HG02763 (cell line): ENCODE results near the gene MCM5.
"Not testable (repeated sequence)": the region's sequence is repeated elsewhere in the genome, so short reads cannot be mapped to it uniquely, and the experiment has no call there.

Experiments
- ATAC-seq: cut with Tn5 transposase; IDR thresholded peaks from one replicate; pipeline ENCODE4 v1.9.1; 2021; ENCODE audit warnings: mild to moderate bottlenecking, moderate library complexity; ENCODE audit not compliant: unreplicated experiment

Gene MCM5

DNA sequence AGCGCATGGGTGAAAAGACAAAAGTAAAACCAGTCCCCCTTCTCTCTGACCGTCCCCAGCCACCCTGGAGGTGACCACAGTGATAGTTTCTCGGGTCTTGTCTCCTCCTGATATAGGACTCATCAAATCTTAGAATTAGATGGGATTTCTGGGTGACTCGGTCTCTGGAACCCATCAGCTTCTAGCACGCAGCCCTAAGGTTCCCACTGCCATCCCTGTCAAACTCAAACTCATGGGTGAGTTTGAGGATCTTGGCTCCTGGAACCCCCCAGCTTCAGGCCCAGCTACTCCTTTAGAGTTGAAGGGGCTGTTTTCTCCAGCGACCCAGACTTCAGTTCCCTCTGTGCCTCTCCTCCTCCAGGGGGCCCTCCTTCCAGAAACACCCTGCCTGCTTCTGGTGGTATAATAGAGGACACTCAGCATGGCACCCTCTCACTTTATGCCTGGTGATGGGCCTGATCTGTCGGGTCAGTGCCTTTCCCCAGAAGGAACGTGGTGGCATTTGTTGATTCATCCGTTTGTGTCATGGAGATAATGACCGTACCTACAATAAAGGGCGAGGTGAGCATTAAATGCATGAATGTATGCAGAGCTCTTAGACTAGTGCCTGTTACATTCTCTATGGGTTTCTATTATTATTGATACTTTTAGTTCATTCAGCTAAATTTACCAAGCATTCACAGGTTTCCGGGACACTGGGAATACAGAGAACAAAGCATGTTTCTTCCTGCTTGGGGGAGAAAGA is 31.7 kb downstream of the MCM5 start:
- ATAC-seq = no peak

DNA sequence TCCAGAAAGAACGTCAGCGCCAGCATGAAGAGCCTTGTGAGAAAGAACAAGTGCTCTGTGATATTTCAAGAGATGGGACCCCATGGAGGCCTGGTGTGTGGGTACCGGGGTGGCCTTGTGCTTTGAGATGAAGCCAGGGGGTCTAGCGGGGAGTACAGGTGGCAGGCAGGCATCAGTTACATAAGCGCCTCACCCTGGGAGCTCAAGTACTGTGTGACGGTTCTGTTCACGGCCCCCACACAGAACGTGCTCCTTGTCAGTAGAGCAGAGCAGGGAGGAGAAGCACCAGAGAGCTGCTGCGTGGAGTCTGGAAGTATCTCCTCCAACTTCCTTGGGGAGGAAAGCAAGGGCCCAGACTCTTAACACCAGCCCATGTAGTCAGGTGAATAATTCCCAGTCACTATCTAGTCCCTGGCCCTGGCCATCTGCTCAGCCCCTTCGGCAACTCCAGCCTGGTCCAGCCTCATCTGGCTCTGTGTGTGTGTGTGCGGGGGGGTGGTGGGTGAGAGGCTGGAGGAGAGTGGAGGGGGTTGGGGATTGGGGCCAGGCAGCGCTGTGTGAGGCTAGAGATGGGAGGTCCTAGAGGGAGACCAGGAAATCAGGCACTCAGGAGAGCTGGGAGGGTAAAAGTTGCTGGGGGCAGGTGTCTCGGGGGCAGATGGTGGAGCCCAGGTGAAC is 32.4 kb downstream of the MCM5 start:
- no peak for ATAC-seq

DNA sequence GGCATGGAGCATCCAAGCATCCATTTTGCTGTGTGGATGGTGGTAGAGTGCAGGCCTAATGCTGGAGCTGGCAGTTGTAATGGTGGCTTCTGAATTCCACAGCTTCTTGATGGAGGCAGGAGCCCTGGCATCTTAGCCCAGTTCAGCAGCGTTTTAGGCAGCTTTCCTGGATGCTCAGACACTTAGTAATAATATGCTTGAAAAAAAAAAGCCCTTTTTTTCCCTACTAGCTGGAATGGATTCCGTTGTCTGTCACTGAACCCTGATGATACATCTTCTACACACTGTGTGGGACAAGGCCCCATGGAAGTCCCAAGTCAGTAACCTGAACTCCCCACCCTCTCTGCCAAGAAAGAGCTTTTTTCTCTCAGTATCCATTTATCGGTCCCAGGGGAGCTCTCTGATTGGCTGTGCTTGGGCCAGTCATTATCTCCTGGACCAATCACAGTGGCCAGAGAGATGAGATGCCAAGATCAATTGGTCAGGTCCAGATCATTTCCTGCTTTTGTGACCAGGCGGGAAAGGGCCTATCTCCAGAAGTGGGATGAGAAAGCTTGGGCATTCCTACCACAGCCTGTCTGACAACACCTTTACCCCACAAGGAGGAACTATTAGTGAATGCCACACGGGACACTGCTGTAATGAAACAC is 34.2 kb downstream of the MCM5 start:
- ATAC-seq = no peak

DNA sequence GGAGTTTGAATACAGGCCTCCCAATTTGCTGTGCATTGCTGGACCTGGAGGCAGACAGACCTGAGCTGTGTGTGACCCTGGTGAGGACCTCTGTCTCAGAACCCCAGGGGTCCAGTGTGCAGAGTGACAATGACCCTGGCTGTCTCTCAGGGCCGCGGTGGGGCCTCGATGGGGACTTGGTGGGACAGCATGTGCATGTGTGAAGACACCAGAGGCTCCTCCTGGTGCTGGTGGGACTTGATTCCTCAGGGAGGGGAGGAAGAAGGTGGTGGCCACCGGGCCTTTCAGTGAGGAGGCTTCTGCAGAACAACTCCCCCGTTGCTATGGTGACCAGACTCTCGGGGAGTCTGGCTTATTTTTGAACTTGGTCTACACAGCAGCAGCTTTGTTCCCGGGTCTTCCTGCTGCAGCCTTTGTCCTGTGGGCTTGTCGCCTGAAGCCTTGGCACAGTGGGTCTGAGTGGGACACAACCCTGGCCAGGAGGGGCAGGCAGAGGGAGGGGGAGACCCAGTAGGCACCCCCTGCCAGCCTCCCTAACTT is 35.3 kb downstream of the MCM5 start:
- ATAC-seq = no peak

DNA sequence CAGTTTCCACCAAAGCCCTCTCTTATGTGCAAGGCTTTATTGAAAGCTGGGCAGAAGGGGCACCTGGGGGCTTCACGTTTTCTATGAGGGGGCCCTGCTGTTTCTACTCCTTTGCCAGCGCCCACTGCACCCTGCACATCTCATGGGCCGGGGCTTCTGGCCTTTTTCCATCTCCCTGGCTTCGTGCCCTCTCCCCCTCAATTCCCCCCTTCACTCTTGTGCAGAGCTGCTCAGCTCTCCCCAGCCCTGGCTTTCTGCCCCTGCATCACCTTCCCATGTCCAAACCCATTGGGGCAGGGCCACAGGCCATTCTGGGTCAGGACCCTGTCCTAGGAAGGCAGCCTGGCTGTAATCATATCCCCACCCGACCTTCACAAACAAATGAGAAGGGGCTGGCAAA is 36.5 kb downstream of the MCM5 start:
- no peak for ATAC-seq

DNA sequence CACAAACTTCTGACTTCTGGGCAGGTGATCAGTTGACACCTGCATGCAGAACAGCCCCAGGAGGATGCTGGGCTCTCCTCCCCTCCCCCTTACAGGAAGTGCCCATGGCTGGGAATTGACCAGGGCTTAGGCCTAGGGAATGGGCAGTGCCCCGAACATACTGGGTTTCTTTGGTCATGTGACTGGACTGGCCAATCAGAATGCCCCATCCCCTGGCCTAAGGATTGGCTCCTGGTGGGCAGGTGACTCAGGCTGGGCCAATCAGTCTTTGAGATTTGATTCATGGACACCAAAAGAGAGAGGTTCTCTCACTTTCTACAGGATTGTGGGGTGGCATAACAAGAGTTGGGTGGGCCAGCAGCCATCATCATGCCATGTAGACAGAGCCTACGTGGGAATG is 37.1 kb downstream of the MCM5 start:
- no peak for ATAC-seq

DNA sequence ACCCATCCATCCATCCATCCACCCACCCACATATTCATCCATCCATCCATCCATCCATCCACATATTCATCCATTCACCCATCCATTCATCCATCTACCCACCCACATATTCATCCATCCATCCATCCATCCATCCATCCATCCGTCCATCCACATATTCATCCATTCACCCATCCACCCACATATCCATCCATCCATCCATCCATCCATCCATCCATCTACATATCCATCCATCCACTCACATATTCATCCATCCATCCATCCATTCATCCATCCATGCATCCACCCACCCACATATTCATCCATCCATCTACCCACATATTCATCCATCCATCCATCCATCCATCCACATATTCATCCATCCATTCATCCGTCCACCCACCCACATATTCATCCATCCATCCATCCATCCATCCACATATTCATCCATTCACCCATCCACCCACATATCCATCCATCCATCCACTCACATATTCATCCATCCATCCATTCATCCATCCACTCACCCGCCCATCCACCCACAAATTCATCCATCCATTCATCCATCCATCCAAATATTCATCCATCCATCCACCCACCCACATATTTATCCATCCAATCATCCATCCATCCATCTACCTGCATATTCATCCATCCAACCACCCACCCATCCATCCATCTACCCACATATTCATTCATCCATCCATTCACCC is 38.9 kb downstream of the MCM5 start:
- ATAC-seq = not testable (repeated sequence)

DNA sequence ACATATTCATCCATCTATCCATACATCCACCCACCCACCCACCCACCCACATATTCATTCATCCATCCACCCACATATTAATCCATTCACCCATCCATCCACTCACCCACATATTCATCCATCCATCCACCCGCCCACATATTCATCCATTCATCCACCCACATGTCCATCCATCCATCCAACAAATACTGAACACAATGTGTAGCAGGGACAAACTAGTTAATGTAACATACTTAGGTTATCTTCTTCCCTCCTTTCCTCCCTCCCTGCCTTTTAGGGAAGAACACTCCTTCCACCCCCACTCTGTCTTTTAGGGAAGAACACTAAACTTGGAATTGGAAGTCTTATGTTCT is 39.4 kb downstream of the MCM5 start:
- no peak for ATAC-seq

DNA sequence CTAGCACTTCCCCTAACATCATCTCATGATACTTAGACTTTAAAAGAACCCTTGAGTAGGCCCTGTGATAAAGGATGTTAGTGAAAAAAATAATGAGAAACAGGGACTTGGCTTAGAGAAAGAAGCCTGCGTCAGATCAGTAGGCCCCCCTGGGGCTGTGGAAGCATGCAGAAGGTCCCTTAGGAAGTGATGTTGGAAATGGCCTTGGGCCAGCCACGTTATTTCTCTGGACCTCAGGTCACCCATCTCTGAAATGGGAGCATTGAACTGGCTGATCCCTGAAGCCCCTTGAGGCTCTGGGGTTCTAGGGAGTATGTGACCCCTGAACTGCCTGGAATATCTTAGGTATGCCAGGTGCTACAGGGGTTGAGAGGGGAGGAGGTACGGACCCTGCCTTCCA is 40.2 kb downstream of the MCM5 start:
- no peak for ATAC-seq

DNA sequence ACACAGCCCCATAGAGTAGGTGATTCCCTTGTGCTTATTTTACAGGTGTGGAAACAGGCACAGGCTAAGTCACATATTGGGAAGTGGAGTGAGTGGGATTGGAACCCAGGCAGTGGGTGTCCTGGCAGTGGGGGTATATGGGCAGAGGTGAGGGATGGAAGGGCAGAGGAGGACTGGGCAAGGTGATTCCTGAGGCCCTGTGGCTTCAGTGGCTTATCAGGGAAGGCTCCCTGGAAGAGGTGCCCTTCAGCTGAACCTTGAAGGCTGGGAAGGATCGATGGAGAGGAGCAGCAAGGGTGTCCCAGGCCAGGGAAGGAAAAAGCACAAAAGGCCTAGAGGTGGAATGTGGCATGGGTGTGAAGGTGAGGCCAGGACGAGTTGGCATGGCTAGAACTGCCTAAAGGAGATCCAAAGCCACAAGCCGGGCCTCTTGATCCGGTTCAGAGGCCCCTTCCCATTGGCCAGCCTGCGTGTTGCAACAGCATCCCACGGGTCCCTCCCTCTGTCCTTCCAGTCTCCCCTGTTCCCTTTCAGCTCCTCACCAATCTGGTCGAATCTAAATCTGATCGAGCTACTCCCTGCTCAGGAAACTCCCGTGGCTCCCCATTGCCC is 41.7 kb downstream of the MCM5 start:
- no peak for ATAC-seq

DNA sequence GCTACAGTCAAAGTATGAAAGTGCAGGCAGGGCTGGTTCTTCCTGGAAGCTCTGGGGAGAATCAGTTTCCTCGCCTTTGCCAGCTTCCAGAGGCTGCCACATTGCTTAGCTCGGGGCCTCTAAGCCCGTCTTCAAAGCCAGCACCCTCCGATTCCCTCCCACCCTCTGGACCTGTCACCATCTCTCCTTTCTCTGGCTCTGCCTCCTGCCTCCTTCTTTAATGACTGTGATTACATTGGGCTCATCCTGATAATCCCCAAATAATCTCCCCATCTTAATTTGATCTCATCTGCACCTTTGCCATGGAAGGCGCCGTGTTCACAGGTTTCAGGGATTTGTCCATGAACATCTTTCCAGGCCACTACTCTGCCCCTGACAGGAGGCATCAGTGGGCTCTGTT is 42.5 kb downstream of the MCM5 start:
- no peak for ATAC-seq

DNA sequence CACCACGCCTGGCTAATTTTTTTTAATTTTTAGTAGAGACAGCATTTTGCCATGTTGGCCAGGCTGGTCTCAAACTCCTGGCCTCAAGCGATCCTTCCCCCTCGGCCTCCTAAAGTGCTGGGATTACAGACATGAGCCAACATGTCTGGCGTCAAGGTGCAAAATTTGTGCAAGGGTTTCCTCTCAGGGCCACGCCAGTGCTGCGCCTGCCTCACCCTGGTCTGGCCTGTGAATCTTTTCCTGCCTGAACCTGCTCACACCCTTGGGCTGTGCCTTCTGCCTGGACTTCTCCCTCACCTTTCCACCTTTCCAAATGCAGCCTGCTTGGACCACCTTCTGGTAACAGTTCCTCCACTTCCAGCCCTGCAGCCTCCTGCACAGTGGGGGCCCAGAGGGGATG is 43.4 kb downstream of the MCM5 start:
- ATAC-seq = no peak

DNA sequence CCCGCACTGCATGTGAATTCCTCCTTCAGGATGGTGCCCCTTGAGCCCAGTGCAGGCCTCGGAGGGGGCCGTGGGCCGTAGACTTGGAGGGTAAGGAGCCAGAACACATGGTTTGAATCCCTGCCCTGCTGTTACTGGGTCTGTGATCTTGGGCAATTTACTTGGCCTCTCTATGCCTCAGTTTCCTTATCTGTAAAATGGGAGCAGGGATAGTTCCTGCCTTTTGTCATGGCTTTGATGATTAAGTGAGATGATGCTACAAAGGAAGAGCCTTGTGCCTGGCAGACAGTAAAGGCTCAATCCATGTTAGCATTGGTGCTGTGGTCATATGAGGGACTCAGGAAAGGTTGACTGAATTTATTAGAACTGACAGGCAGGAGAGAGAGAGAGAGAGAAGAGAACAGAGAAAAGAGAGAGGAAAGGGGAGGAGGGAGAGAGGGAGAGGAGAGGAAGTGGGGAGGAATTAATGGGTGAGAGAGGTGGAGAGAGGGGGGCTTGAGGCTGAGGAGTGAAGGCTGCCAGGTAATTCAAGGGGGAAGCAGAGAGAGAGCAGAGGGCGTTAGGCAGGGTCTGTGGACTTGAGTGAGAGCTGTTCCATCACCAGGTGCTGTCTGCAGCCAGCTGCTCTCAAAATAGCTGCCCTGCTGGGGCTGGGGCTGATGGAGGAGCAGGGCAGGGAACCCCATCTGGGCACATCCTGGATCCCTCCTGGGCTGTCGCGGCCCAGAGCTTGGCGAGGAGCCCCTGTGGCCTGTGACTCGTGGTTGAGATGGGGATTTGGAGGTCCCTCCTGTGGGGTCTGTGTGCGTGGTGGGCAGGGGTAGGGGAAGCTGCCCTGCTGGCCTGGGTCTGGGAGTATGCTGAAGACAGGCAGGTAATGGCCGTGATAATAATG is 44.1 kb downstream of the MCM5 start:
- ATAC-seq = no peak

DNA sequence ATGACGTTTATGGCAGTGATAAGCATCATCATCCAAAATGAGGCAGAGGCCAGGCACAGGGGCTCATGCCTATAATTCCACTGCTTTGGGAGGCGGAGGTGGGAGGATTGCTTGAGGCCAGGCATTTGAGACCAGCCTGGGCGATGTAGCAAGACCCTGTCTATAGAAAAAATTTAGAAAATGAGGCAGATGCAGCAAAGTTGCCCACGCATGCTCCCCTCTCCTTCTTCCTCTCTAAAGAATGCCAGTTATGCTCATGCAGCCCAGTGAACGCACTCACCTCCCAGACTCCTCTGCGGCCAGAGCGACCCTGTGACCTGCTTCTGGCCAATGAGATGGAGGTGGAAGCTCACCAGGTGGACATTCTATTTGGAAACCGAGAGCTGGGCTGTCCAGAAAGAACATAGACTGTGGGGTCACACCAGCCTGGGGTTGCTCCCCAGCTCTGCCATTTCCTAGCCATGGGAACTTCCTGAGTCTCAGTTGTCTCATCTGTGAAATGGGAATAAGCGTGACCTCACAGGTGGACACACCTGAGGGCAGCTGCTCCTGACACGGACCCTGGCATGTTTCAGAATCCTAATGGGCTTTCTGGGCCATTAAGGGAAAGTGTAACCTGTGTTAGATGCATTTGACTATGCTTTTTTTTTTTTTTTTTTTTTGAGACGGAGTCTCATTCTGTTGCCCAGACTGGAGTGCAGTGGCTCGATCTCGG is 44.9 kb downstream of the MCM5 start:
- ATAC-seq = no peak

DNA sequence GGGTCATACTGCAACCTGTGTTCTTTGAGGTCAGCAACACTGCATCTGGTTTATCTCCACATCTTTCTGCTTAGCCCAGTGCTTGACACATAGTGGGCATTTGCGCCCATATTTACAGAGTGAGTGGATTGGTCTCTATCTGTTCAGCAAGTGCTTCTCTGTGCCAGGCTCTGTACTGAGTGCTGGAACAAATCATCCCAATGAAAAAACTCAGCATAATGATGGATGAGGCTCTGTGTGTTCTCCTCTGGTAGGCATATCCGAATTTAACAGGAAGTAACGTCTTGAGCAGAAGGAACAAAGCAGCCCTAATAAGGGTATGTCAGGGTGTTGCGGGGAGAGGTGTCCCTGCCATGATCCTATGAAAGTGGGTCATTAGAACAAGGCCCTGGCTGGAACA is 46.0 kb downstream of the MCM5 start:
- ATAC-seq = no peak

DNA sequence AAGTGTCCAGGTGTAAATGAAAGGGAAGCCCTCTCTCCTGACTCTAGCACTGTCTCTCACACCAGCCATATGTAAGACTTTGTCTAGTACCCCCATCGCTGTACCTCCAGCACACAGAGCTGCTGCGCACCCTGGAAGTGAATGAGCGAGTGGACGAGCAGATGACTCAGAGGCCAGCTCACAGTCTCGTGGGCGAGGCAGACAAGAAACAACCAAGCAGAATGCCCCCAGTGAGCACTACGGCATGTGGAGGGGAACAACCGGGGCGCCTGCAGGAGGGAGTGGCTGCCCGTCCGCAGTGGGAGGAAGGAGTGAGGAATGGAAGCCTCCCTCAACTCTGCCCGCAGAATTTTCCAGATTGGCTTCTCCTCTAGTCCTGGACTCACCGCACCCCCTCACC is 46.4 kb downstream of the MCM5 start:
- ATAC-seq = no peak

DNA sequence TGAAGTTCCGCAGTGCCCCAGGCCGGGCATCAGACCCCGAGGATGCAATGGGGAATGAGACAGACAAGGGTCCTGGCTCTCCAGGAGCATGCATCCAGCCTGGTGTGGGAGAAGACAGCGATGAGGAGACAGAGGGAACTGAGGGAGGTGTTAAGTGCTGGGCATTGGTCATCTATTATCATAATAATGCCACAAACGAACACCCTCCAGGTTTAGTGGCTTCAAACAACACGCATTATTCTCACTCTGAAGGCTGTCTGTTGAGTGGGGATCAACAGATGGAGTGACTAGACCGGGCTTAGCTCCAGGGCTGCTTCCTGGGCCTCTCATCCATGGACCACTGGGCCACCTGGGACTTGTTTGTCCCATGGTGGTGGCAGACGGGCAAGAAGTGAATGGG is 48.6 kb downstream of the MCM5 start:
- ATAC-seq = no peak

DNA sequence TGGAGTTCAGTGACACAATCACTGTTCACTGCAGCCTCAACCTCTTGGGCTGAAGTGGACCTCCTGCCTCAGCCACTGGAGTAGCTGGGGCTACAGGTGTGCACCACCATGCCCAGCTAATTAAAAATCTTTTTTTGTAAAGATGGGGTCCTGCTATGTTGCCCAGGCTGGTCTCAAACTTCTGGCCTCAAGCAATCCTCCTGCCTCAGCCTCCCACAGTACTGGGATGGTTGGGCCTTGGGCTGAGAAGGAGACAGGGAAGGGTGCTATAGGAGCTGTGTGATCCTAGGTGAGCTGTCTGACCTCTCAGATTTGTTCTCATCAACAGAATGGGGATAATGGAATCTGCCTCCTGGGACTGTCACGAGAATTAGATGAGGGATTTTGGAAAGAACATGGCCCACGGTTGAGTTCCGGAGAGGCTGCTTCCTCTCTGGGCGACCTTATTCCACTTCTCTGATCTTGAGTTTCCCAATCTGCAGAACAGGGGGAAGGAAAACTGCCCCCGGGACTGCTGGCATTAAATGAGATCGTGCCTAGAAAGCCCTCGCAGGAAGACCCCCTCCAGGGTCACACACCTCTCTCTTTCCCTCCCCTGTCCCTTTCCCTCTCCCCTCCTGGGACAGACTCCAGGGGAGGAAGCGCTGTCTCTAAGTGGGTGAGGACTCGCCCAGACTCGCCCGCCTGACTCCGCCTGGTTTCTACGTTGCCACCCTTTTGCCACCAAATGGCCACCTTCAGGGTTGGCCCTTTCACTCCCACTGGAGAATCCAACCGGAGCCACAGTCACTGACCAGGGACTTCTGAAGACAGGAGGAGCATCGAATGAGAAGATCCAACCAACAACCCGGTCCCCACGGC is 50.1 kb downstream of the MCM5 start:
- ATAC-seq = no peak
